Epithelial cell of esophagus (primary cell): Measurements from ENCODE around the gene ENOX1.

Source experiments
- DNase-seq: peaks from one replicate; pipeline ENCODE4 v3.0.0; 2010; ENCODE audit warnings: low read depth
- H3K4me3 ChIP-seq: 2 replicates; pipeline ENCODE4 v1.5.1; 2011; ENCODE audit warnings: mild to moderate bottlenecking, low read length, control low read depth
- CTCF ChIP-seq: IDR thresholded peaks from 2 replicates; pipeline ENCODE4 v1.5.1; 2011; ENCODE audit warnings: low read depth, mild to moderate bottlenecking, low read length, control low read depth, inconsistent platforms; ENCODE audit not compliant: insufficient read depth; ENCODE audit errors: missing control alignments

ENOX1 gene

GRCh38 chr13:43387880-43388279 lies 398.9 kb downstream of the ENOX1 start:
- no peak for TF ChIP-seq CTCF
- DNase-seq: no peak
- H3K4me3 ChIP-seq: no peak overlapping the region

- no peak overlapping the region for H3K4me3 ChIP-seq
- no peak for TF ChIP-seq CTCF
Observed at GRCh38 chr13:43383498-43384165, 403.1 kb downstream of the ENOX1 start.

GRCh38 chr13:43379738-43380137 lies 407.0 kb downstream of the ENOX1 start:
- DNase-seq: no peak
- TF ChIP-seq CTCF: no peak
- no peak overlapping the region for H3K4me3 ChIP-seq

More at GRCh38 chr13:43383498-43384165, 403.1 kb downstream of the ENOX1 start:
- no peak for DNase-seq

- no peak for TF ChIP-seq CTCF
- H3K4me3 ChIP-seq: no peak overlapping the region
- DNase-seq: peak; percentile 57
Observed at GRCh38 chr13:43377973-43378372, 408.8 kb downstream of the ENOX1 start.

- TF ChIP-seq CTCF: no peak
- DNase-seq: no peak
- no peak overlapping the region for H3K4me3 ChIP-seq
Observed at GRCh38 chr13:43377149-43377548, 409.6 kb downstream of the ENOX1 start.

GRCh38 chr13:43376596-43376995 lies 410.2 kb downstream of the ENOX1 start:
- H3K4me3 ChIP-seq: no peak overlapping the region
- TF ChIP-seq CTCF: no peak
- no peak for DNase-seq
